Measurements from ENCODE around the gene C4BPB. TPM values are rescaled to one million over a fixed set of nuclear protein-coding genes. Genes with fewer than 3 reads are reported as not detected.

Gene C4BPB
- total and polyA plus RNA-seq, 2 donors from 2014 or later = 0.49 to 1.3 TPM

- H3K27me3 ChIP-seq (ENCODE audit: control insufficient read depth, insufficient read depth, low read length) = no peaks in the 10 kb centered on the region
- no peak for FAIRE-seq
- H3K4me3 ChIP-seq (ENCODE audit: low read length in 3 of 3) = peak overlapping the region in 1 of 3 donors; percentile 3
- no peak for DNase-seq
- intact Hi-C loops (cut with DNase I) = no loop called here
- no peak overlapping the region for H3K9ac ChIP-seq (ENCODE audit: low read length in 3 of 3)
- H3K36me3 ChIP-seq (ENCODE audit: control insufficient read depth in 2 of 3, insufficient read depth in 3 of 3, low read length in 3 of 3) = peaks cover 7 to 74% (median 58%) of the 10 kb centered on the region in 3 donors
- H3K27ac ChIP-seq (ENCODE audit: low read depth in 2 of 2, low read length in 2 of 2) = peak overlapping the region; percentile 44 to 86
- peaks cover 0 to 17% (median 13%) of the 10 kb centered on the region in 3 donors for H3K4me1 ChIP-seq (ENCODE audit: control insufficient read depth in 2 of 3, insufficient read depth in 2 of 3, low read depth in 1 of 3, low read length in 3 of 3)
- TF ChIP-seq, protein P1, sequence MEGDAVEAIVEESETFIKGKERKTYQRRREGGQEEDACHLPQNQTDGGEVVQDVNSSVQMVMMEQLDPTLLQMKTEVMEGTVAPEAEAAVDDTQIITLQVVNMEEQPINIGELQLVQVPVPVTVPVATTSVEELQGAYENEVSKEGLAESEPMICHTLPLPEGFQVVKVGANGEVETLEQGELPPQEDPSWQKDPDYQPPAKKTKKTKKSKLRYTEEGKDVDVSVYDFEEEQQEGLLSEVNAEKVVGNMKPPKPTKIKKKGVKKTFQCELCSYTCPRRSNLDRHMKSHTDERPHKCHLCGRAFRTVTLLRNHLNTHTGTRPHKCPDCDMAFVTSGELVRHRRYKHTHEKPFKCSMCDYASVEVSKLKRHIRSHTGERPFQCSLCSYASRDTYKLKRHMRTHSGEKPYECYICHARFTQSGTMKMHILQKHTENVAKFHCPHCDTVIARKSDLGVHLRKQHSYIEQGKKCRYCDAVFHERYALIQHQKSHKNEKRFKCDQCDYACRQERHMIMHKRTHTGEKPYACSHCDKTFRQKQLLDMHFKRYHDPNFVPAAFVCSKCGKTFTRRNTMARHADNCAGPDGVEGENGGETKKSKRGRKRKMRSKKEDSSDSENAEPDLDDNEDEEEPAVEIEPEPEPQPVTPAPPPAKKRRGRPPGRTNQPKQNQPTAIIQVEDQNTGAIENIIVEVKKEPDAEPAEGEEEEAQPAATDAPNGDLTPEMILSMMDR (IDR thresholded peaks at IDR 0.05; ENCODE audit: borderline replicate concordance, extremely low read depth, insufficient read depth) = no peak
- no peaks in the 10 kb centered on the region for H3K9me3 ChIP-seq (ENCODE audit: control insufficient read depth in 2 of 3, insufficient read depth in 1 of 3, low read length in 3 of 3)
Observed at GRCh38 chr1:207067665-207068064, 21.0 kb upstream of the C4BPB start.

DNA sequence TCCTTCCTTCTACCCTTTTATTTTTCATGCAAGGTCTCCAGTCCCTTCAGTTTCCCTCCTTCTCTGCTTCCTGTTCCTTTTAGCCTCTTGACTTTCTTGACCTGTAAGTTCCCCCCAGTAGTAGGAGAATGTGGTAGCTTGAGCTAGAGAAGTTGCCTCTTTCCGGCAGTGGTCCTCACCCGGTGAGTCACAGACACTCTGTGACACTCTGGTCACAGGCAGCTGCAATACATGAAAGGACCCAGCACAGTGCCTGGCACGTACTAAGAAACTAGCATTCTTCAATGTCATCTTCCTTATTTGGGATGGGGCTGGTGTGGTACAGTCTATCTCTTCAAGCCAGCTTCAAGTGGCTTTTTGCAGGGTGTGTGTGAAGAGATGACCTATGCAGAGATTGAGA lies 19.6 kb upstream of the C4BPB start:
- FAIRE-seq = no peak

GRCh38 chr1:207069858-207070506 lies 18.7 kb upstream of the C4BPB start:
- intact Hi-C loops (cut with DNase I) = no loop called here
- Histone ChIP-seq H3K27me3 (ENCODE audit: control insufficient read depth, insufficient read depth, low read length) (no peaks in the 10 kb centered on the region), H3K9ac (ENCODE audit: low read length in 3 of 3) (no peak overlapping the region), H3K4me1 (ENCODE audit: control insufficient read depth in 2 of 3, insufficient read depth in 2 of 3, low read depth in 1 of 3, low read length in 3 of 3) (peaks cover 0 to 13% (median 13%) of the 10 kb centered on the region in 3 donors), H3K36me3 (ENCODE audit: control insufficient read depth in 2 of 3, insufficient read depth in 3 of 3, low read length in 3 of 3) (peaks cover 5 to 75% (median 51%) of the 10 kb centered on the region in 3 donors), H3K4me3 (ENCODE audit: low read length in 3 of 3) (no peak overlapping the region), H3K9me3 (ENCODE audit: control insufficient read depth in 2 of 3, insufficient read depth in 1 of 3, low read length in 3 of 3) (no peaks in the 10 kb centered on the region), H3K27ac (ENCODE audit: low read depth in 2 of 2, low read length in 2 of 2) (peak overlapping the region in 1 of 2 donors; percentile 47)
- DNase-seq (no peak), FAIRE-seq (no peak)
- TF ChIP-seq, protein P1 (IDR thresholded peaks at IDR 0.05; ENCODE audit: borderline replicate concordance, extremely low read depth, insufficient read depth) = no peak

More for the DNA sequence above, 19.6 kb upstream of the C4BPB start:
- no peaks in the 10 kb centered on the region for H3K9me3 ChIP-seq (ENCODE audit: control insufficient read depth in 2 of 3, insufficient read depth in 1 of 3, low read length in 3 of 3)
- no peak overlapping the region for H3K9ac ChIP-seq (ENCODE audit: low read length in 3 of 3)
- TF ChIP-seq, protein P1 (IDR thresholded peaks at IDR 0.05; ENCODE audit: borderline replicate concordance, extremely low read depth, insufficient read depth) = no peak
- no peak for DNase-seq
- no peak overlapping the region for H3K4me3 ChIP-seq (ENCODE audit: low read length in 3 of 3)
- intact Hi-C loops (cut with DNase I) = no loop called here
- peak overlapping the region in 1 of 2 donors; percentile 10 for H3K27ac ChIP-seq (ENCODE audit: low read depth in 2 of 2, low read length in 2 of 2)
- no peaks in the 10 kb centered on the region for H3K27me3 ChIP-seq (ENCODE audit: control insufficient read depth, insufficient read depth, low read length)
- H3K4me1 ChIP-seq (ENCODE audit: control insufficient read depth in 2 of 3, insufficient read depth in 2 of 3, low read depth in 1 of 3, low read length in 3 of 3) = peaks cover 0 to 15% (median 13%) of the 10 kb centered on the region in 3 donors
- peaks cover 5 to 74% (median 50%) of the 10 kb centered on the region in 3 donors for H3K36me3 ChIP-seq (ENCODE audit: control insufficient read depth in 2 of 3, insufficient read depth in 3 of 3, low read length in 3 of 3)

Data from kidney (tissue), 14 donors.